NCI-H774 (cell line): ENCODE measurements around the gene CIPC.

Source experiments
- DNase-seq: peaks from one replicate; lab custom pipeline; 2025; lab: John Stamatoyannopoulos, UW

The CIPC gene

GRCh38 chr14:77126461-77126990, 28.5 kb downstream of the CIPC start:
- no peak for DNase-seq

- DNase-seq: no peak
Measured at GRCh38 chr14:77128414-77128891, 30.4 kb downstream of the CIPC start.

GRCh38 chr14:77130386-77130785, 32.3 kb downstream of the CIPC start:
- no peak for DNase-seq

GRCh38 chr14:77131206-77131605, 33.1 kb downstream of the CIPC start:
- DNase-seq: no peak

- no peak for DNase-seq
Measured at GRCh38 chr14:77131871-77132486, 33.9 kb downstream of the CIPC start.

DNA sequence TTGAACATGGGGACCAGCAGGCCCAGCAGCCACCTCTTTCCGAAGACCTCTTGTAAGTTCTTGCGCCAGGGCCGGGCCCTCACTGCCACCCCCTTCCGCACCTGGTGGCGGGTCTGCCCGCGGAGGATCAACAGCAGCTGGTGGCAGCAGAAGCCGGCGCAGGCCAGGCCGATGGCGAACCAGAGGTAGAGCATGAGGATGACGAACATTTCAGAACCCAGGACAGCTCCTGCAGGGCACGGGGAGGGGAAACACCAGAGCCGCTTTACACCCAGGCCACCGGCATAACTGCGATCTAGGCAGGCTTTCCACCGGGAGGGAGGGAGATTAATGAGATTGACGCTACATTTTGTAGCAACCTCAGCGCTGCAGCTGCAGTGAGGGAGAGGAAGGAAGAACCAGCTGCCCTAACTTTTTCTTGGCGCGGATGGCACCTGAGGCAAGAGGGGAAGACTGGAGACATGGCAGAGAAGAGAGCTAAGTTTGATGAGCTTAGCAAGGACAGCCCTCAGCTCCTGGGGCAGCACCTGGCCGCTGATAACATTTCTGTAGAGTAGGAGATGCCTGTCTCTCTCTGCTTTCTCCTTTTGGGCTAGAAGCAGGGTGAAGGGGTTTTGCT, 35.8 kb downstream of the CIPC start:
- no peak for DNase-seq

DNA sequence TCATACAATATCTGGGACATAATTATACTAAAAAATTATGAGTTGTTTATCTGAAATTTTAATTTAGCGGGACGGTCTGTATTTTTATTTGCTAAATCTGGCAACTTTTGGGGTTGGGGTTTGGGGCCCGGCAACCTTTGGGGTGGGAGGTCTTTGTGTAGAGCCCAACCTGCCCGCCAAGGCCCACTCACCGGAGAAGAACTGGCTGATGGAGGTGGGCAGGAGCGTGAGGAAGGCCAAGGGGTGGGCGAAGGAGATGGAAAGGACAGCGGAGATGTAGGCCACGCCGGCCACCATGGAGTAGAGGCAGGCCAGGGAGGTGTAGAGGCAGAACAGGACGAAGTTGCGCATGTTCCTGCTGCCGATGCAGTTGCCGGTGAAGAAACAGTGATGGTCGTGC, 41.0 kb downstream of the CIPC start:
- no peak for DNase-seq

DNA sequence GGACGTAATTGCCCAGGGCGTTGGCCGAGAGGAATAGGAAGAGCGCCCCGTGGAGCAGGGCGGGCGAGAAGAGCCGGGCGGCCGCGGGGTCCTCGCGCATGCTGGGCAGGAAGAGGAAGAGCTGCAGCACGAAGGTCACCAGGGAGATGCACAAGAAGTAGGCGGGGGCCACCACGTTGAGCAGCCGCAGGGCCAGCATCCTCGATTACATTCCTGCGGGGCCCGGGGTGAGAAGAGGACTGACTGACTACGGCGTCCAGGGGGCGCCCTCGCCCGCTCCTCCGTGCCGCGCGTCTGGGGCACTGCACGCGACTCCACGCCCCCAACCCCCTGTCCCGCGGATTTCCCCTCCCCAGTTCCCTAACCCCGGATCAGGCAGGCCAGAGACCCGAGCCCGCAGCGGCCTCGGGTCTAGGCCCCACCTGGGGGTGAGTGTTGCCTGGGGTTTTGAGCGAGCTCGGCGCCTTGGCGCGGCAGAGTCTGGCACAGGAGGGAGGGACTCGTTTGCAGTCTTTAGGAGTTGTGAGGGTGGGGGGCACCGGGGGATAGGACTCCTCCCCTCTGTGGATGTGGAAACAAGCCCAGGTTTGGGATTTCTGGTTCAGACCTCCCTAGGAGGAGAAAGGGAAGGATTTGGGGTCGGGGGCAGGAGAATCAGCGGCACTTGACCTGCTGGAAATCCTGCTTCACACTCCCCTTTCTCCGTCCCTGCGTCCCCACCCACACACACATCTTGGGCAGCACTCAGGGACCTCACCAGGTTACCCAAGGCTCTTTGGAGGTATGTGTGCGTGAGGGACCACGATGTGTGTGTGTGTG, 41.7 kb downstream of the CIPC start:
- no peak for DNase-seq

GRCh38 chr14:77140359-77141213, 42.5 kb downstream of the CIPC start:
- no peak for DNase-seq

DNA sequence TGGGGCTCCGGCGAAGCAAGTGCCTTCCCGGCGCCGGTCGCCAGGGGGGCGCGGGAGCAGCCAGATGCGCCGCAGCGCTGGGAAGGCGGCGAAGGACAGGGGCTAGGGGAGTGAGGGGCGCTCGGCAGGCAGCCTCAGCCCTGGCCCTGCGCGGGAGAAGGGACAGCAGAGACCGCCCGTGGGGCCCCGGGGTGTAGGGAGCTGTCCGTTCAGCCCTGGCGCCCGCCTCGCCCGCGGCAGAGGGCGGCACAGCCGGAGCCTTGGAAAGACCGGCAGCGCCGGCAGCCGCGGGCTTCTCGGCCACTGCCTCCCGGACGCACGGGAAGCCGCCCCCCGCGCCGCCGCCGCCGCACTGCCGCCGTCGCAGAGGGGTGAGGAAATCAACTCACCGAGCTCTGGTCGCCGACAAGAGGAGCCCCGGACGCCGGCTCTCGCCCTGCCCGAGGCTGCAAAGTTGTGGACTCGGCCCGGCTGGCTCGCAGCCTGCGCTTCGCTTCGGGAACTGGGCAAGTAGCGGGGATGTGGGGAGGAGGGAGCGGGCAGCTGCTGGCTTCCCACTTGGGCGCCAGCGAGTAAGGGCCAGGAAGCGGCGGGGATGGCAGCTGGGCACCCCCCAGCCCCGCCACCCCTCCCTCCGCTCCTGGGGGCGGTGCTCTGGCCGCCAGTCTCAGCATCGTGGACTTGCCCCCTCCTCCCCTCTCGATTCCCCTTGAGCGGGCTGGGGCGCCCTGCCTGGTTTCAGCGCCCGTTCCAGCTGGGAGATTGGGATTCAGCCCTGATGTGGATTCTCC, 43.4 kb downstream of the CIPC start, which contains the start of gene ZDHHC22:
Gene ZDHHC22, minus strand, starts transcription at position 578 of the 791 bp plus-strand sequence. CDS start 2,053 bp downstream, outside the sequence.
- DNase-seq: no peak

DNA sequence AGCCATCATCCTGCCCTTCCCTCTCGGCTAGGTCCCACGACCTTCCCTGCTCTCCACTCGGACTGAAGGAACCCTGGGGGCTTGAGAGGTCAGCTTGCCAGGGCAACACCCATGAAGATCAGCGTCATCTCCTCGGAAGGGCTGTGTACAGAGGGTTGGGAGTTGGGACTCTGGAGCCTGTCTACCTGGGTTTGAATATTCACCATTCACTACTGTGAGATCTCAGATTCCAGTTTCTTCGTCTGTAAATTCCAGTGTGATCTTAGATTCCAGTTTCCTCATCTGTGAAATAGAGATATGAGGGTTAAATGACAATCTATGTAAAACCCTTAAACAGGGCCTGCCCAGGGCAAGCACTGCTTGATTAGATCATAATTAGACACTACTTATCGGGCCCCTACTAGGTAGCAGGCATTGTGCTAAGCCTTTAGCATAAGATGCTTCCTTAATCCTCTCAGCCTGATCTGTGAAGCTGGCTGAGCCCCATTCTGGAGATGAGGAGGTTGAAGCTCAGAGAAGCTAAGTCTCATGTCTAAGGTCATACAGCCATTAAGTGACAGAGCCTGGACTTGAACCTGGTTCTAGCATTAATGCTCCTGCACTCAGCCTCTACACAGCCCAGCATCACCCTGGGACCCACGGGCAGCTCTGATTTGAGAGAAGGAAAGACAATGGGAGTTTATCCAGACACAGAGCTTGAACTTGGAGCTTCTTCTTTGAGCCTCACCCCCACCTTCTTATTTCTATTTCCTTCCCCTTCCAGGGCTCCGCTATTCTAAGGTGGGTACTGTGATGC, 44.1 kb downstream of the CIPC start:
- DNase-seq: no peak

DNA sequence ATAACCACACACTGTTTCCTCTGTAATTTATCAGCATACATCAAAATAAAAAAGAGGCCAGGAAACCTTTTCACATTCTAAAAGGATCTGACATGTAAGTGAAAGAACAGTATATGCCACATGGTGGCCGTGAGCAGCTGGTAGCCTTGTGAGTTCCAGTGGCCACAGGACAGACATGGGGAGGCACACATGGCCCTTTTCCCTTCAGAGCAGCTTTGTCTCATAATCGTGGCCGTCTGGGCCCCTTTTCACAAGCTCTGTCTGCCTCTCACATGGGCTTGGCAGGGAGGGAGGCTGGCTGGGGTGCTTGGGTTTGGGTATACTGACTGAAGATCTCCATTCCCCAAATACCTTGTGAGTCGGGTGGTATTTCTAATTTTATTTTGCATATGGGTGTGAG, 45.0 kb downstream of the CIPC start:
- no peak for DNase-seq

DNA sequence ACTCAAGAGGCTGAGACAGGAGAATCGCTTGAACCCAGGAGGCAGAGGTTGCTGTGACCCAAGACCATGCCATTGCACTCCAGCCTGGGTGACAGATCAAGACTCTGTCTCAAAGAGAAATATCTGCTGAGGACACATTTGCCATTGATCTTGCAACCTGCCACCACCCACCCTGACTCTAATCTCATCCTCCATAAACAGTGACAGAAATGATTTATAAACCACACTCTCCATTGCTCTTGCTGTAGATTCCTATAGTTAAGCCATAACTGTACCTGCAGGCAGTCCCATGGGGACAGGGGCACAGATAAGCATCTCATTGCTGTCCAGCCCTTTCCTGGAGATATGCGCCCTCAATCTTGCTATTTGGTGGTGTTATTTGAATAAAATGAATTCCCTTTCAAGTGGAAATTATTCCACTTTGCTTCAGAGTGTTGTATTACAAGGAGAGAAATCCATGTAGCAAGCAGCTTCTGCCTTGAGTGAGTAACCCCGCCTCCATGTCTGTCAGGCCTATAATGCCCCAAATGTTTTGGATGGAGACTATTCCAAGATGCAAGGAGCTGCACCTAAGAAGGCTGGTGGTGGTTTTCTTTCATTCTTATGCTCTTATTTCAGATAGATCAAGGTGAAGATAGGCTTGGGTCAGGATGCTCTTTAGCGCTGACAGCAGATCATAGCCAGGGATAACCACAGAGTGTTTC, 46.5 kb downstream of the CIPC start:
- no peak for DNase-seq

DNA sequence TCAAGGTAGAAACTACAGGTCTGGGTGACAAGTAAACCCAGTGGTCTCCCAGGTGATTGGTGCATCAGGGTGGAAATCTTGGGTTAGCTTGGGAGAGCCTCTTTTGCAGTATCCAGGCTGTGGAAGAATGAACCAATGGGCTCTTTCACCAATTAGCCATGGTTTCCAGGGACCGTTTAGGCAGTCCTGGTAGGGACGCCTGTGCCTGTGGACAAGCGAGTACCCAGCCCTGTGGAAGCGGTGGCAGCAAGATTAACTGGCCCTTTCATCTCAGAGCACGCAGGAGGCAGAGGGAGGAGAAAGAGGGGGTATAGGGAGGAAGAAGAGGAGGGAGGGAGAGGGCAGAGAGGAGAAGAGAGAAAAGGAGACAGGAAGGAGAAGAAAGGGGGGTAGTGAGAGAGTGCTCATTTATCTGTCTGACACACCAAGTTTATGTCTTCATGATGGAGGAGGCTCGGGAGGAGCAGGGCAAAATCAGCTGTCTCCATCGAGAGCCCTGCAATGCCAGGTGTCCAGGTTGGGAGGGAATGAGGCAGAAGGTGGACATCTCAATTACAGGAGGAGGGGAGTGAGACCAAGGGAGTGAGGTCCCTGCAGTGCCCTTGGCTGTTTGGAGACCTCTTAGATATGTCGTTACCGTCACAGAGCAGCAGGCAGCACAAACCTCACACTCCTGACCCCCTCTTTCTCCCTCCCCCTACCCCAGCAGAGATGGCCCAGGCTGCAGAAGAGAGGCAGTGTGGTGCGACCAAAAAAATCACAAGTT, 48.1 kb downstream of the CIPC start:
- no peak for DNase-seq

DNA sequence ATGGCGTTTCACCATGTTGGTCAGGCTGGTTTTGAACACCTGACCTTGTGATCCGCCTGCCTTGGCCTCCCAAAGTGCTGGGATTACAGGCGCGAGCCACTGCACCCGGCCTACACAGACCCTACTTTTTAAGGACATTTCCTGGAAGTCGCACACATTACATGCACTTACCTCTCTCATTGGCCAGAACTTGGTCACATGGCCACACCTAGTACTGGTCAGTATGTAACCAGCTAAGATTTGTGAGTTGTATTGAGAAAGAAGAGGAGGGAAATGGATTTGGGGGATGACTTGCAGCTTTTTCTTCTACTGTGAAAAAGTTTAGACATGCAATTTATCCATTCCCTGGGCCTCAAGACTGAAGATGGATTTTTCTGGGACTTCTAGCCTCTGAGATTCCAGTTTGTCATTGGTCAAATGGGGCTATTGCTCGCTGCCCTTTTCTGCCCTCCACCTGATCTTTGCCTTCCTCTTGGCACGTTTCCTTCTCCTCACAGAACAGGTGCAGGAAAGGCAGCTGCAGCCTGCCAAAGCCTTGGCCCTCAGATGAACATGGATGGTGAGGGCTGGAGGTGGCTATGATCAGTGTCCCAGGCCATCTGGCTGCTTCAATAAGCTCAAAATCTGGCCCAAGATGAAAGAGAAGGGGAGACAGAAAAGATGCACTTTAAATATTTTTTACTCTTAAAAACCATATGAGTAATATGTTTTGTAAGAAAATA, 50.6 kb downstream of the CIPC start:
- no peak for DNase-seq

GRCh38 chr14:77151245-77151644, 53.2 kb downstream of the CIPC start:
- DNase-seq: no peak

DNA sequence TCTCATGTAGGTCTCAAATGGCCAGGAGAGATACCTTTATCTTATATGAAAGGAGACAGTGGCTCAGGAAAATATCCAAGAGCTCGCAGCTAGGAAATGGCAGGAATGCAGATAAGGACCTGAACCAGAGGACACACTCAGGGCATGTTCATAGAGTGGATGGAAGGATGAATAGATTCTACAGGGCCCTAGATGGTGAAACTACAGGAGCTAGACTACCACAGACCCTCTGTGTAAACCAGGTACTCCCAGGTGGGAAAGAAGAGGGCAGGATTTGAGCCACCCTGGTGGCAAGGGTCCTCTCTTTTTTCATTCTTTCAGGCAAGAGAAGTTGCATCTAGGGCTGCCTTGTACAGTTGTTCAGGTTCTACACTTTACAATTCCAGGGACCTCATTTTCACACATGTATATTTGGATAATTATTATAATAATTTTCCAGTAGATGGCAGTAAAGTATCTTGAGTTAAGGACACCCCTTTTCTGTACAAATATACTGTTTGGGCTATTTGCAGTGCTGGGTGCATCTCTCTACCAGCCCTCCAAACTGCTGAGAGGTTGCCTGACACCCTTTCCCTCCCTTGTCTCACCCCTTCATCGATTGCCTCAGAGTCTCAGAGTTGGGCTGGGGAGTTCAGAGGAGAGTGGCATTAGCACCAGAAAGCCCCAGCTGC, 54.0 kb downstream of the CIPC start:
- DNase-seq: peak; percentile 23
